Epithelial cell of esophagus (primary cell): Measurements from ENCODE around the gene F11R.
"Not testable (repeated sequence)": the region's sequence is repeated elsewhere in the genome, so short reads cannot be mapped to it uniquely, and the experiment has no call there.

Source experiments
- DNase-seq: peaks from one replicate; pipeline ENCODE4 v3.0.0; 2010; ENCODE audit warnings: low read depth
- H3K4me3 ChIP-seq: 2 replicates; pipeline ENCODE4 v1.5.1; 2011; ENCODE audit warnings: mild to moderate bottlenecking, low read length, control low read depth
- CTCF ChIP-seq: IDR thresholded peaks from 2 replicates; pipeline ENCODE4 v1.5.1; 2011; ENCODE audit warnings: low read depth, mild to moderate bottlenecking, low read length, control low read depth, inconsistent platforms; ENCODE audit not compliant: insufficient read depth; ENCODE audit errors: missing control alignments

F11R gene

GRCh38 chr1:161021970-161022353 lies 1.0 kb upstream of the F11R start:
- H3K4me3 ChIP-seq = peak overlapping the region; percentile 72
- peak; percentile 95 for DNase-seq
- TF ChIP-seq CTCF = no peak

- H3K4me3 ChIP-seq = peak overlapping the region; percentile 98
- DNase-seq = peak; percentile 100
Measured at GRCh38 chr1:161021165-161021969, 415 bp upstream of the F11R start.

GRCh38 chr1:161019751-161020495 lies 1.0 kb downstream of the F11R start:
- H3K4me3 ChIP-seq = peak overlapping the region; percentile 98
- DNase-seq = peak; percentile 94
- no peak for TF ChIP-seq CTCF

More at GRCh38 chr1:161021165-161021969, 415 bp upstream of the F11R start:
- no peak for TF ChIP-seq CTCF

GRCh38 chr1:161019111-161019660 lies 1.8 kb downstream of the F11R start:
- peak; percentile 34 for DNase-seq

GRCh38 chr1:161018631-161018930 lies 2.4 kb downstream of the F11R start:
- no peak for DNase-seq
- H3K4me3 ChIP-seq = peak overlapping the region; percentile 98
- TF ChIP-seq CTCF = no peak

More at GRCh38 chr1:161019111-161019660, 1.8 kb downstream of the F11R start:
- peak overlapping the region; percentile 98 for H3K4me3 ChIP-seq

GRCh38 chr1:161017756-161018630 lies 3.0 kb downstream of the F11R start:
- DNase-seq = peak; percentile 49
- H3K4me3 ChIP-seq = peak overlapping the region; percentile 98
- no peak for TF ChIP-seq CTCF

- H3K4me3 ChIP-seq = peak overlapping the region; percentile 98
- not testable (repeated sequence) for DNase-seq
Measured at GRCh38 chr1:161017181-161017580, 3.8 kb downstream of the F11R start.

- peak; percentile 77 for DNase-seq
Measured at GRCh38 chr1:161016683-161017082, 4.3 kb downstream of the F11R start.

More at GRCh38 chr1:161016683-161017082, 4.3 kb downstream of the F11R start:
- H3K4me3 ChIP-seq = not testable (repeated sequence)
